HepG2 (cell line): Measurements from ENCODE around the gene SCAF4.

Source experiments
- ATAD3A ChIP-seq: sonication (generic); formaldehyde crosslinking; IDR thresholded peaks from 2 replicates; pipeline ENCODE4 v1.4.0; 2020; ENCODE audit warnings: missing genetic modification reagents
- EZH2 ChIP-seq: conservative IDR thresholded peaks from 2 replicates; pipeline ENCODE4 v1.6.1; 2012; ENCODE audit warnings: mild to moderate bottlenecking, low read depth, low read length, moderate library complexity
- HDAC1 ChIP-seq: sonication (generic); formaldehyde crosslinking; IDR thresholded peaks from 2 replicates; pipeline ENCODE4 v1.5.1; 2020; ENCODE audit warnings: mild to moderate bottlenecking, missing genetic modification reagents
- MXD3 ChIP-seq: IDR thresholded peaks from 2 replicates; pipeline ENCODE4 v1.6.1; 2016; ENCODE audit warnings: mild to moderate bottlenecking, missing biosample characterization, missing genetic modification reagents
- RNF2 ChIP-seq: fragments of 450-650 bp; conservative IDR thresholded peaks from 2 replicates; pipeline ENCODE4 v1.6.1; 2016; ENCODE audit warnings: low read depth
- TF ChIP-seq, protein P1 (sequence below): sonication (generic); formaldehyde crosslinking; IDR thresholded peaks from 2 replicates; pipeline ENCODE4 v1.8.1; 2023; ENCODE audit warnings: mild to moderate bottlenecking, missing genetic modification reagents

DNA sequence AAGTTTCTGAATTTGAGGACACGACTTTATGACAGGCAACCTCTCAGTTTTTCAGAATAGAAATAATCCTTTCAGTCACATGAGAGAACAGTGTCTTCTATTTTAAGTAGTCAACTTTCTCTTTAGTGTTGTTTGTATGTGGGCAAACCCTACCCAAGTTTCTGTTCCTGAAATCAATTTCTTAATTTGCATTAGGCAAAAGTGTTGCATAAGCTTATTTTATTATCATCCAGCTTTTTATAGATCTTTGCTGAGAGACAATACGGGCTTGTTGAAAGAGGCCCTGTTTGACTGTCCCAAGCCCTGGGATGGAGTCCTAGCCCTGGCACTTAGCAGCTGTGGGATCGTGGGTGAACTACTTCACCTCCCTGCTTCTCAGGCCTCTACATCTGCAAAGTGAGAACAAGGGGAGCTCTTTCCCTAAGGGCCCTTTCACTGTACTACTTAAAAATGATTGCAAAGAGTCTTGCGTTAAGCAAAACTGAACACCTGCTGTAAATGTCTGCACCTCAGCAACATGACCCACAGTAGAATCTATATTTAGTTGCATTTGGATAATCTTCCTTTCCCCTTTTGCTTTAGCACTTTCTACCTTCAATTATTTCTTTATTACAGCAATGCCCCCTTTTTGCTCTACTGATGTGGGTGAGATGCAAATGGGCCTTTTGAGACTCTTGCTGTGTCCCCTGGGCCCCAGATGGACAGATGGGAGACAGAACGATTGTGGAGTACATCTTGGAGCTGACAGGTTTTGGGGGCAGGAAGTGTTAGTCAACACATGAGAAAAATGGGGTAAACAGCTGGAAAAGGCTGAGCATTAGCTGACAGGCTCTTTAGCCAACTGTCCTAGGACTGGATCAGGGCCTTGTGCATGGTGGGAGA is 41.0 kb upstream of the SCAF4 start:
- TF ChIP-seq HDAC1 (CRISPR knock-in tag): no peak
- no peak for TF ChIP-seq MXD3 (CRISPR knock-in tag)
- no peak for TF ChIP-seq EZH2
- no peak for TF ChIP-seq ATAD3A (CRISPR knock-in tag)
- TF ChIP-seq RNF2: no peak
- TF ChIP-seq, protein P1, sequence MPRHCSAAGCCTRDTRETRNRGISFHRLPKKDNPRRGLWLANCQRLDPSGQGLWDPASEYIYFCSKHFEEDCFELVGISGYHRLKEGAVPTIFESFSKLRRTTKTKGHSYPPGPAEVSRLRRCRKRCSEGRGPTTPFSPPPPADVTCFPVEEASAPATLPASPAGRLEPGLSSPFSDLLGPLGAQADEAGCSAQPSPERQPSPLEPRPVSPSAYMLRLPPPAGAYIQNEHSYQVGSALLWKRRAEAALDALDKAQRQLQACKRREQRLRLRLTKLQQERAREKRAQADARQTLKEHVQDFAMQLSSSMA (CRISPR knock-in tag): no peak
